Stimulated activated CD4-positive, alpha-beta T cell treated with anti-CD3 and anti-CD28 coated beads, Interleukin-2, amount 100 ng/mL, for 4 hours (primary cell): Measurements from ENCODE around the gene SYTL3.
"Not testable (repeated sequence)": the region's sequence is repeated elsewhere in the genome, so short reads cannot be mapped to it uniquely, and the experiment has no call there.

Experiments used
- DNase-seq: peaks from one replicate; pipeline ENCODE4 v3.0.0-alpha.2; 2020; ENCODE audit warnings: low read depth

Gene SYTL3

GRCh38 chr6:158622545-158623190 lies 27.2 kb upstream of the SYTL3 start:
- DNase-seq = no peak

DNA sequence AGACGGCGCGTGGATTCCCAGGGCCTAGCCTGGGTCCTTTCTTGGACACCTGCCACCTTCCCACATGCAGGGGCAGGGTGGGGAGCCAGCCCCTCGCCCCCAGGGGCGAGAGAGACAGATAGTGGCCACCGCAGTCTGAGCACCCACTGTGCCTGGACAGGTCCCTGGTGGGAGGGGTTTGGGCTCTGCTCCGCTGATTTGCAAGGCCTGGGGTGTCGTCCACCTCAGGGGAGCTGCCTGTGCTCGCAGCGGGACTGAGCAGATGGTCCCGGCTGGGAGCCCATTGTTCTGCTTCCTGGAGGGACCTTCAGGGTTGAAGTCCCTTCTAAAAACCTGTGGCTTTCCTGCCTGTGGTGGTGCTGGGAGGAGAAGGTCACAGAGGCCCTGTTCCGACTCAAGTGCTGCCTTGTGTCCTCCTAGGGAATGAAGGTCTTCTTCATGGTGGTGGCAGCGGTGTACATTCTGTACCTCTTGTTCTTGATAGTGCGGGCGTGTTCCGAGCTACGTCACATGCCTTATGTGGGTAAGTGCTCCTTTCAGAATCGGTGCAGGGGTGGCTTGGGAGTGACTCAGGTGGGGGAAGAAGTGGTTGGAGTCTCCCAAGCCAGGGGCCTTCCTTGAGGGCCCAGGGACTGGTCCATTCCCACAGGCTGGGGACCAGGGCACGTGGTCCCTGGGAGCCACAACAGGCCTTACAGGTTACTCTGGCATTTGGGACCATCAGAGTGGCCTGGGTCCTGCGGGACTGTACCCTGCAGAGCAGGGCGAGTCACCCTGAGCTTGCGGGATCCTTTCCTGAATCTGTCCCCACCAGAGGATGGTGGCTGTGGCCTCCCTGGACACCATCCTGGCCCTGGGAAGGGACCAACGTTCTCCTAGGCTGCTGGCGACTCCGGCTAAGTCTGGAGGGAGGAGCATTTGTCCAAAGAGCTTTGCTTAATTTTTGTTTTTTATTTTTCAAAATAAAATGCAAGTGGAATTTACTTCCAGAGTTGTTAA lies 24.9 kb upstream of the SYTL3 start:
- no peak for DNase-seq

GRCh38 chr6:158625881-158626305 lies 24.0 kb upstream of the SYTL3 start:
- DNase-seq = no peak

DNA sequence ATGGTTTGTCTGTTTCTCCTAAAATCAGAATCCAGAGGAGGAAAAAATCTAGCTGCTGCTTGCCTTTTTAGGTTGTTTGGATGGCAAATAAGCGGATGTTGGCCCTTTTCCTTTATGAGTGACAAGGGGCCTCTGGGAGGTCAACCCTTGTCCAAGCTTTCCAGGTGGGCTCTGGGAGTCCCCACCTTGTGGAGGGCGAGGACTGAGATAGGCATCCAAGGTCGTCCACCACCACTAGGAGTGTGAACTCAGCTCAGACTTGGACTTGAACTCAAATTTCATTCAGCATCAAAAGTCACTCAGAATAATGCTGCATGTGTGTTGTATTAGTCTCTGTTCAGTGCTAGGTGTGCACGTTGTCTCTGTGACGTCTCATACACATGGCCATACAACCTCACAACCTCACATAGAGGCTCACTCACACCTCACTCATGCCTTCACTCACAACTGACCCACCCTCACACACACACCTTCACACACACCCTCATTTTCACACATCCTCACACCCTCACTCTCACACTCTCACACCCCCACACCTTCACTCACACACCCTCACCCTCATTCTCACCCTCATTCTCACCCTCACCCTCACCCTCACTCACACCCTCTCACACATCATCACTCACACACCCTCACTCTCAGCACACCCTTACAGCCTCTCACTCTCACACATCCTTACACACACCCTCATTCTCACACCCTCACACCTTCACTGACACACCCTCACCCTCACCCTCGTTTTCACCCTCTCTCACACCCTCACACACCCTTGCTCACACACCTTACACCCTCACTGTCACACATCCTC lies 23.3 kb upstream of the SYTL3 start:
- DNase-seq = no peak

GRCh38 chr6:158627168-158627939 lies 22.5 kb upstream of the SYTL3 start:
- no peak for DNase-seq

- no peak for DNase-seq
Measured at GRCh38 chr6:158627940-158628211, 22.0 kb upstream of the SYTL3 start.

DNA sequence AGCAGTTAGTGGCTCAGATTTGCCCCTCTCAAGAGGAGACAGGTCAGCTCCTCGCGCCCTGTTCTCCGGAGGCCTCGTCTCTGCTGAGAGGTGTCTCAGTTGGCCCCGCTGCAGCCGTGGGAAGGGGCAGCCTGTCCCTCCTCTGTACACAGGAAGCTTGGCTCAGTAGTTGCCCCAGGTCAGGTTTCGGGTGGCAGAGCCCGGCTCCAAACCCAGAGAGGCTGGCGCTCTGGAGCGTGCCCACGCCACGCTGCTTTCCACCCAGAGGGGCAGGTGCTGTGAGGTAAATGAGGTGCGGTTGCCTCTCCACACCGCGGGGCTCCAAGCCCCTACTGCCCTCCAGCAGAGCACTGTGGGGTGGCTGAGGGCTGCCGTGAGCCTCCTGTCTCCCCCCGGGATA lies 21.3 kb upstream of the SYTL3 start:
- no peak for DNase-seq

- DNase-seq = no peak
Measured at GRCh38 chr6:158629367-158630221, 20.3 kb upstream of the SYTL3 start.

DNA sequence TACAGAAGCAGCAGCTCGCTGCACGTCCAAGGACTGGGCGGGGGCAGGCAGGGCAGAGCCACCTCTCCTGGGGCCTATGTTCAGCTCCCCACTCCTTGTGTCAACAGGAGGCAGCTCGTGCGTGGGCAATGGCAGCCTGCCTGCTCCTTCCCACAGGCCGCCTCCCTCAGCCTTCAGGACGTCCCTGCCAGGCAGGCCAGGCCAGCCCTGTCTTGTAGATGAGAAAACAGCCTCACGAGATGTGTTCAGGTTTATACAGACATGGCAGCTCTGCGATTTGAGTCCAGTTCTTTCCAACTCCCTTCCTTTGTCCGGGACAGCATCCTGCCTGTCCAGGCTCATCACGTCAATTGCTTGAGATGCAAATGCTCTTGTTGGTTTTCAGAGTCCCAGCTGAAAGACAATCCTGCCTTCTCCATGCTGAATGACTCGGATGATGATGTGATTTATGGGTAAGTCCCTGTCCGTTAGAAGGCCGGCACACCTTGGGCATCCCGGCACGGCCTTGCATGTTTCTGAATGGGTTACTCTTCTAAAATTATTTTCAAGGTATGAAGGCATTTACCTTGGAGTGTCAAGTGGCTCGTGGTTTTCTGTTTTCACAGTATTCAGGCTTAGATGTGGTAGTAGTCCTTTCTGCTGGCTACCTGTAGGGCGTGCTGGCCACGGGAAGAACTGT lies 18.8 kb upstream of the SYTL3 start:
- DNase-seq = no peak

DNA sequence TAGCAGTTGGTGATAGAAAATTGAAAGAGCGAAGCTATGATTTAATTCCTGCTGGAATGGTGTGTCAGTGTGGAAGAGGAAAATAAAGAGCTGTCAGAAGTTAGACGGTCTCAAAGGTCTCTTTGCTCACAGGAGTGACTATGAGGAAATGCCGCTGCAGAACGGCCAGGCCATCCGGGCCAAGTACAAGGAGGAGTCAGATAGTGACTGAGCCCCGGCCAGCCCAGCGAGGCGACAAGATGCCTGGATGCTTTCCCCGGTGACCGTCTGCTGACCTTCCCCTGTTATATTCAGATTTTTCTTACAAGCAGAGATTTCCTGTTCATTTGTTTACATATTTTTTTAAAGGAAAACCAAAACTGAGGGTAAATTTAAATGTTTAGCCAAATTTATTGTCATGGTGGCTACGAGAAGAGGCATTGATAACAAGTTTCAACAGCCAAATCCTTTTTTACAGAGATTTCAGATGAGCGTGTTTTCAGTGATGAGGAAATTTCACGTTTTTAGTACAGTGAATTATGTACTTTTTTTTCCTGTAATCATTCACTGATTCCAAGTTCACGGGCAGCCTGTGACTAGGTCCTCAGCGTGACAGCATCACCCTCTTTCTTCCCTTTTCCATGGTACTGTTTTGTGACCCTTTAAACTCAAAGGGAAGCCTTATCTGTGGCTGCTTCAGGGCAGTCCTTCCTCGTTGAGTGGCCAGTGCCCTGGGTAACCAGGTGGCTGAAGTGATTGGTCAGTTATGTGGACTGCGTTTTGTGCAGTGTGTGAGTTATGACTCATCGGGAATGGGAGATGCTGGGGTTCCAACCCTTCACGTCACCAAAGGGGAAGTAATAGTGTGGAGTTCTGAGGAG lies 17.9 kb upstream of the SYTL3 start:
- DNase-seq = no peak

DNA sequence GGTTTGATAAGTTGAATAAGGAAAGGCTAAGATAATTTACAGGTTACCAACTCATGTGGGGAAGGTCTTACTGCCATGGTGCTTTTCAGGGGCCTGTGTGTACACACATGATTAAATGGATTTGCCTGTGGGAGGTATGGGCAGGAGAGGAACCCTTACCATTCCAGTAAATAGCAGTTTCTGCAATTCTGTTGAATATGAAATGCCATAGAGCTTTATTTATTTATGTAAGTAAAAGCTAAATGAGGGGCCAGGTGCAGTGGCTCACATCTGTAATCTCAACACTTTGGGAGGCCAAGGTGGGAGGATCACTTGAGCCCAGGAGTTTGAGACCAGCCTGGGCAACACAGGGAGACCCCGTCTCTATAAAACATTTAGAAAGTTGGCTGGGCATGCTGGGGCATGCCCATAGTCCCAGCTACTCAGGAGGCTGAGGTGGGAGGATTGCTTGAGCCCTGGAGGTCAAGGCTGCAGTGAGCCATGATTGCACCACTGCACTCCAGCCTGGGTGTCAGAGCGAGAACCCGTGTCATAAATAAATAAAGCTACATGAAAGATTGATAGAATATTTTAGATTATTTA lies 17.2 kb upstream of the SYTL3 start:
- not testable (repeated sequence) for DNase-seq

DNA sequence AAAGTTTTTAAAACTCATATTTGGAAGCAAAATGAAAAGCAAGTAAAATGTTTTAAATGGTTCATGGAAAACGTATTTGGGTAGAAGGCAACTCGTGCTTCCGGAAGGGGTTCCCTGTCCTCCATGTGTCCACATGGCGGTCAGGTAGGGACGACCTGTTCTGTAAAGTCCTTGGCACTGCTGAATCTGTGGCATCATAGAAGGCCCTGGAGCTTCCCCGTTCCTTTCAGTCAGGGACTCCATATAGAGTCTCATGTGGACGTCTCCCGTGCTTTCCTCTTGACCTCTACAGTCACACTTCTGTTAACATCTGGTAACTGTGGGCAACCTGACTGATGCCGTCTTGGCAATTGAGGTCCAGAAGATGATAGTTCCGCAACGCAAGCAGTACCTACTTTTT lies 16.7 kb upstream of the SYTL3 start:
- no peak for DNase-seq

GRCh38 chr6:158634695-158635426 lies 15.0 kb upstream of the SYTL3 start:
- no peak for DNase-seq

DNA sequence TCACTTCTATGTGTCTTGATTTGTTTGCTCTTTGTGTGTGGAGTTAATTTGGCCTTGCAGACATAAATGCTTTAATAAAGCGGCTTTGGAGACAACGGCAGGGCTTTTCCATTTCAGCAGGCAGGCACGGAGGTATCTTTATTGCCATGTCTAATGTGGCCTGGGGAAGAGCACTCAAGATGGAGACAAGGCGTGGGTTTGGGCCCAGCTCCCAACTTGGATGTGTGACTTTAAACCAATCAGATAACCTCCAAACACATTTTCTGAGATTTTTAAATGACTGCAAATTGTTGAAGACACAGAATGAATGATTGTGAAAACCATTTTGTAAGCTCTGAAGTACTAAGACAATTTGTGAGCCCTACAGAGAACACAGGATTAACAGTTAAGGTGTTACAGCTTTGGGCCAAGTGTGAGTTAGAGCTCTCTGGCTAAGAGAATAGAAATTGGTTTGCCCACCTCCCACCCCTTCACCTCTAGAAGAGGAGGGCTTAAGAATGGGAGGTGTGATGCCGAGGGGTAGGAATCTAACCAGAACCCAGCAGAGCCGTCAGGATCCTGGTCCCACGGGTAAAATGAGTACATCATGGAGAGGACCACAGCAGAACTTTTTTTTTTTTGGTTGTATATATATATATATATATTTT lies 14.3 kb upstream of the SYTL3 start:
- no peak for DNase-seq

- DNase-seq = no peak
Measured at GRCh38 chr6:158636778-158637177, 13.1 kb upstream of the SYTL3 start.

GRCh38 chr6:158638324-158638854 lies 11.5 kb upstream of the SYTL3 start:
- no peak for DNase-seq

- DNase-seq = no peak
Measured at GRCh38 chr6:158639056-158639455, 10.8 kb upstream of the SYTL3 start.

DNA sequence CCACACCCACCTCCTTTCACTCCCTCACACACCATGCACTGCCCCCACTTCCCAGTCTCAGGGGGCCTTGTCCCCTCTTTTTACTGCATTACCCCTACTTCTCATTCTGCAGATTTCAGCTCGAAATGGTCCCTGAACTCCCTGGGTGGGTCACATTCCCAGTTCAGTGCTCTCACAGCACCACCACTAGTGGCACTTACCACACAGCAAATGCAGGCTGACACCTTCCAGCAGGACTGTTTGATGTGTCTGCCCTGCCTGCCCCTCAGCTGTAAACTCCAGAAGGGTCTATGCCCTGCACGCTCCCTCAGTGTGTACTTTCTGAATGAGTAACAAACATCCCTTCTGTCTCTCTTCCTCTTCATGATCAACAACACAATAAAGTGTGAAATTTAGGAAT lies 9.3 kb upstream of the SYTL3 start:
- DNase-seq = no peak
